GM18861 (cell line): Measurements from ENCODE around the gene MARCHF7.
"Not testable (repeated sequence)": the region's sequence is repeated elsewhere in the genome, so short reads cannot be mapped to it uniquely, and the experiment has no call there.

Experiments
- ATAC-seq: cut with Tn5 transposase; IDR thresholded peaks from one replicate; pipeline ENCODE4 v1.9.1; 2021; ENCODE audit not compliant: unreplicated experiment

MARCHF7 gene

GRCh38 chr2:159712143-159712928 is at the start of gene MARCHF7:
TSS of gene MARCHF7 (plus strand) at chr2:159712506. CDS start at chr2:159729023, 16,517 bp downstream.
- ATAC-seq: peak; percentile 94

GRCh38 chr2:159667423-159667822 is 44.9 kb upstream of the MARCHF7 start:
- not testable (repeated sequence) for ATAC-seq

- no peak for ATAC-seq
These were observed 41.3 kb upstream of the MARCHF7 start for GRCh38 chr2:159671047-159671446.

- ATAC-seq: no peak
These were observed 34.7 kb upstream of the MARCHF7 start for GRCh38 chr2:159677654-159678053.

- ATAC-seq: no peak
These were observed 31.6 kb upstream of the MARCHF7 start for GRCh38 chr2:159680692-159681091.

- no peak for ATAC-seq
These were observed 28.5 kb upstream of the MARCHF7 start for GRCh38 chr2:159683817-159684216.

- ATAC-seq: no peak
These were observed 27.5 kb upstream of the MARCHF7 start for GRCh38 chr2:159684796-159685195.

GRCh38 chr2:159694500-159695040 is 17.7 kb upstream of the MARCHF7 start:
- ATAC-seq: no peak

GRCh38 chr2:159695795-159696448 is 16.4 kb upstream of the MARCHF7 start:
- ATAC-seq: no peak

- ATAC-seq: no peak
These were observed 8.8 kb upstream of the MARCHF7 start for GRCh38 chr2:159703491-159703890.

GRCh38 chr2:159706385-159706980 is 5.8 kb upstream of the MARCHF7 start:
- no peak for ATAC-seq

- no peak for ATAC-seq
These were observed 4.1 kb upstream of the MARCHF7 start for GRCh38 chr2:159708066-159708760.

GRCh38 chr2:159710601-159711180 is 1.6 kb upstream of the MARCHF7 start:
- ATAC-seq: no peak

GRCh38 chr2:159711562-159712142 is 654 bp upstream of the MARCHF7 start:
- no peak for ATAC-seq

GRCh38 chr2:159712929-159713420 is 669 bp downstream of the MARCHF7 start:
- ATAC-seq: no peak

GRCh38 chr2:159713631-159714246 is 1.4 kb downstream of the MARCHF7 start:
- no peak for ATAC-seq

- ATAC-seq: no peak
These were observed 2.1 kb downstream of the MARCHF7 start for GRCh38 chr2:159714247-159714930.

- ATAC-seq: no peak
These were observed 3.1 kb downstream of the MARCHF7 start for GRCh38 chr2:159715451-159715850.

GRCh38 chr2:159716409-159716808 is 4.1 kb downstream of the MARCHF7 start:
- not testable (repeated sequence) for ATAC-seq
